Lower leg skin (tissue), 4 donors: ENCODE data around the gene LTBP2. TPM values are rescaled to one million over a fixed set of nuclear protein-coding genes. Genes with fewer than 3 reads are reported as not detected.

ENCODE experiments used
- DNase-seq, 2 donors: peaks; one replicate each; pipeline ENCODE4 v3.0.0-alpha.2; 2019; ENCODE audit warnings: low spot score in 2 of 2
- H3K4me3 ChIP-seq: fragments of 200-600 bp; sonication (generic); 2 replicates; pipeline ENCODE4 v1.5.1; 2017; ENCODE audit warnings: mild to moderate bottlenecking, low read depth; ENCODE audit not compliant: poor library complexity, severe bottlenecking
- CTCF ChIP-seq, 3 donors: fragments of 450-650 bp; IDR thresholded peaks; one replicate each; pipeline ENCODE4 v1.5.1; 2016; ENCODE audit warnings: antibody characterized with exemption in 3 of 3, mild to moderate bottlenecking in 3 of 3, moderate library complexity in 2 of 3
- POLR2A ChIP-seq, 2 donors: fragments of 450-650 bp; IDR thresholded peaks; one replicate each; pipeline ENCODE4 v1.6.1; 2016 to 2017; ENCODE audit warnings: antibody characterized with exemption in 2 of 2, mild to moderate bottlenecking in 1 of 2, moderate library complexity in 1 of 2
- WGBS, 2 donors: methylation state at CpG; one replicate each; pipeline ENCODE4 v1.1.5; 2018; 5-methylcytosine and 5-hydroxymethylcytosine counted together
- intact Hi-C: fragments of 100-400 bp; cut with DNase I; formaldehyde crosslinking; loops from one replicate; pipeline ENCODE4 v1.15.0; 2023; ENCODE audit warnings: low total_unique reads
- total RNA-seq, 4 donors: library from RNA; depleted of rRNA; stranded (reverse); fragments of >200 nt; gene quantifications; one replicate each; pipeline ENCODE4 v1.1.0, GENCODE V29; 2016

The LTBP2 gene
- total RNA-seq, 4 donors from 2014 or later: 13.7 to 39.3 (median 25.9) TPM

DNA sequence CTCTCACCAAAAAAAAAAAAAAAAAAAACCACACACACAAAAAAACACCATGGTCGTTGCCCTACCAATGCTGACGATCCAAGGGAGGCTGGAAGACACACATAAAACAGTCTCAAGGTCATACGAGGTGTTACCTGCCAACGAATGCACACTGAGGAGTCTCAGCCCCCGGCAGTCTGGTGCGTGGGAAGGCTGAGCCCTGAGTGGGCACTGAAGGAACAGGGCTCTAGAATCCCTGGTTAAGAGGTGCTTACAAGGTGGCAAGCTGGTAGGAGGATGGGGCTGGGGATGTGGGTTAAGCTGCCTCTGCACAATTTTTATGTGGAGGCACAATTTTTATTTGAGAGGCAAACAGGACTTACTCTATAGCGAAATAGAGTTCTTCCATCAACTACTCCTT lies 7.9 kb downstream of the LTBP2 start:
- no peak overlapping the region for H3K4me3 ChIP-seq
- intact Hi-C loops: loop anchor here (10.0 kb wide), 1 partner anchor 99 kb away; no protein-coding TSS in a partner anchor
- 82 to 91% methylated on average over 7 of the region's 7 CpGs for WGBS, 2 donors
- no peak for TF ChIP-seq CTCF (IDR thresholded peaks at IDR 0.05)
- no peak for TF ChIP-seq POLR2A (IDR thresholded peaks at IDR 0.05)
- DNase-seq: no peak

DNA sequence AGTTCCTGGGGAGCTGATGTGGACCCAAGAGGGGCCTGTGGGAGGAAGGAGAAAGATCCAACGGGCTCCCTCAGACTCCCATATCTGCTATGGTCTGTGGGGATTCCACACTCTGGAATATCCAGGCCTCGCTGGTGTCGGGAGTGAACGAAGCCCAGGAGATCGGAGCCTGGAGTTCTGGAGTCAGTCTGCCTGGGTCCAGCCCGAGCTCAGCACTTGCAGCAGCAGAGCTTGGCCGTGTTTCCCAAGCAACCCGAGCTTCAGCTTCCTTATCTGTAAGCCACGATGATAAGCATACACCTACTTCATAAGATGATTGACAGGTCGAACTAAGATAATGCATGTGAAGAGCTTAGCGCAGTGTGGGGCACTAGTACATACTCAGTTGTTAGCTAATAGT lies 10.1 kb downstream of the LTBP2 start:
- intact Hi-C loops: loop anchor here (10.0 kb wide), 1 partner anchor 97 kb away; no protein-coding TSS in a partner anchor
- no peak for TF ChIP-seq CTCF (IDR thresholded peaks at IDR 0.05)
- no peak for TF ChIP-seq POLR2A (IDR thresholded peaks at IDR 0.05)
- WGBS, 2 donors: 79 to 90% methylated on average over 11 of the region's 11 CpGs
- DNase-seq: no peak
- H3K4me3 ChIP-seq: no peak overlapping the region

DNA sequence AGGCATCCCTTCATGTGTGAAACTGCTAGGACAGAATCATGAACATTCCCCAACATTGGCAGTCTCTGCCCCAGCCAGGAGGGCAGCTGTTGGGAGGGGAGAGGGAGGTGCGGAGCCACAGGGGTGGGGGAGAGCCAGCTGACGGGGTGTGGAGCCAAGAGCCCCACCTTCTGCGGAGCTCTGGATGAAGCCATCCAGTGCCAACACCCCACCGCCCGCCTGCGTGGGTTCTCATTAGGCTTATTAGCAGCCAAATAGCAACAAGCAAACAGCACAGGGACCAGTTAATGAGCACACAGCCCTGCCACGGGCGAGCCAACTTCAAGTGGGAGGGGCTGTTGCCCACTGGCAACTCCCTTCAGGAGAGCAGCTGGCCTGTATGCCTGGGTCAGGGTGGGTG lies 12.1 kb downstream of the LTBP2 start:
- DNase-seq: no peak
- WGBS, 2 donors: 12 to 23% methylated on average over 6 to 8 of the region's 8 CpGs
- no peak for TF ChIP-seq POLR2A (IDR thresholded peaks at IDR 0.05)
- no peak overlapping the region for H3K4me3 ChIP-seq
- intact Hi-C loops: loop anchor here (10.0 kb wide), 1 partner anchor 95 kb away; no protein-coding TSS in a partner anchor

GRCh38 chr14:74599321-74599761 lies 12.7 kb downstream of the LTBP2 start:
- 19 to 30% methylated on average over 9 of the region's 9 CpGs for WGBS, 2 donors
- H3K4me3 ChIP-seq: no peak overlapping the region
- peak in 1 of 2 donors; percentile 63 for DNase-seq
- no peak for TF ChIP-seq CTCF (IDR thresholded peaks at IDR 0.05)
- TF ChIP-seq POLR2A (IDR thresholded peaks at IDR 0.05): no peak
- intact Hi-C loops: no loop called here

DNA sequence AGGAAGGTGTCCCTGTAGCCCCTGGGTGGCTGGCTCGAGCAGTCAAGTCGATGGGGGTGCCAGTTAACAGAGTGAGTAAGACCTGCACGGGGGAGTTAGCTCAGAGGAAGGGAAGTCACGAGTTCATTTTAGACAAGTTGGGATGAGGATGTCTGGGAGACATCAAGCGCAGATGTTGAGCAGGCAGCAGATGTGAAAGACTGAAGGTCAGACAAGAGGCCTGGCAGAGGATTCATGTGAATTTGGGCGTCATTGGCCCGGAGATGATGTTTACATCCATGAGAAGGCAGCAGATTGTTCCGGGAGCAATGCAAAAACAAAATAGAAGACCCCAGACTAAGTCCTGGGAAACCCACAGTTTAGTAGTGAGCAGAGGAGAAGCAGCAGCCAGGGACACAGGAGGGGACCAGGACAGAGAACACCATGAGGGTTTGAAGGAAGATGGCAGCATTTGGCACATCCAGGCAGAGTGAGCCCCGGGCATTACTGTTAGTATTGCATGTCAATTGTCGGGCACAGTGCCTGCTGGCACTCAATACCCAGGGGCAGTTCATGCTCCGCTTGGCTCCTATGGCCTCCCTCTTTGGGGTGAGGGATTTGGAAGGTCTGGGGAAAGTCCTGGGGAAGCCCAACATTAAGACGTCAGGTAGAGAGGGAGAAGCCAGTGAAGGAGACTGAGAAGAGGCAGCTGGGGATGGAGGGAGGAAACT lies 15.1 kb downstream of the LTBP2 start:
- H3K4me3 ChIP-seq: no peak overlapping the region
- DNase-seq: no peak
- no peak for TF ChIP-seq POLR2A (IDR thresholded peaks at IDR 0.05)
- no peak for TF ChIP-seq CTCF (IDR thresholded peaks at IDR 0.05)
- 60 to 62% methylated on average over 12 of the region's 12 CpGs for WGBS, 2 donors
- intact Hi-C loops: no loop called here

GRCh38 chr14:74595006-74595735 lies 16.9 kb downstream of the LTBP2 start:
- 46 to 48% methylated on average over 11 to 15 of the region's 15 CpGs for WGBS, 2 donors
- peak; percentile 62 to 96 for DNase-seq
- TF ChIP-seq CTCF (IDR thresholded peaks at IDR 0.05): no peak
- no peak for TF ChIP-seq POLR2A (IDR thresholded peaks at IDR 0.05)

More at GRCh38 chr14:74595006-74595735, 16.9 kb downstream of the LTBP2 start:
- H3K4me3 ChIP-seq: no peak overlapping the region
- intact Hi-C loops: no loop called here
